Nephron (organoid): ENCODE data around the gene LZTR1.
A peak's percentile ranks its signal among the peaks of the same experiment; 100 is the strongest.

Source experiments
- H3K27ac Mint-ChIP-seq, 3 experiments: 2 replicates each; pipeline ENCODE4 v1.8.0; 2020; ENCODE audit warnings: mixed read lengths in 3 of 3, mild to moderate bottlenecking in 2 of 3, moderate library complexity in 1 of 3
- H3K27me3 Mint-ChIP-seq: 2 replicates; pipeline ENCODE4 v1.8.0; 2021; ENCODE audit warnings: low read depth, mild to moderate bottlenecking, moderate library complexity, mixed read lengths
- H3K36me3 Mint-ChIP-seq: 2 replicates; pipeline ENCODE4 v1.8.0; 2020; ENCODE audit warnings: low read depth, mixed read lengths
- H3K4me1 Mint-ChIP-seq: 2 replicates; pipeline ENCODE4 v1.8.0; 2020; ENCODE audit warnings: mixed read lengths
- H3K4me3 Mint-ChIP-seq, 3 experiments: 2 replicates each; pipeline ENCODE4 v1.8.0; 2020; ENCODE audit warnings: mild to moderate bottlenecking in 3 of 3, mixed read lengths in 3 of 3, moderate library complexity in 2 of 3
- H3K9me3 Mint-ChIP-seq: 2 replicates; pipeline ENCODE4 v1.8.0; 2020; ENCODE audit warnings: mixed read lengths
- TF ChIP-seq, protein P1 (sequence below), 3 experiments: fragments of 200-600 bp; sonication (generic); IDR thresholded peaks; one replicate each; pipeline ENCODE4 v1.5.0; 2021; ENCODE audit warnings: antibody characterized with exemption in 3 of 3; ENCODE audit not compliant: unreplicated experiment in 3 of 3

The LZTR1 gene

DNA sequence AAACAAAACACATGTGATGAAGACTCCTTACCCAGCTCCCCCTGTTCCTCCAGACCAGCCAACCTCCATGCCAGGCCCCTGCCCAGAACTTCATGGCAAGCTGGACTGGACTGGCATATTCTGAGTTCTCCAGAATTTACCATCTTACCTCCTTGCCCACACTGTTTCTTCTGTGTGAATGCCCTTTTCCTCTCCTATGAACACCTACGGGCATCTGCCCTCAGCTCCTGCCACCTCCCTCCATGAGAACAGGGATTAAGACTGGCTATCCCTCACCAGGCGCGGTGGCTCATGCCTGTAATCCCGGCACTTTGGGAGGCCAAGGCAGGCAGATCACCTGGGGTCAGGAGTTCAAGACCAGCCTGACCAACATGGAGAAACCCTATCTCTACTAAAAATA lies 21.5 kb upstream of the LZTR1 start:
- Mint-ChIP-seq H3K4me1 (no peaks in the 10 kb centered on the region), H3K9me3 (no peaks in the 10 kb centered on the region), H3K27me3 (peaks cover 63% of the 10 kb centered on the region), H3K27ac (no peak overlapping the region), H3K36me3 (no peaks in the 10 kb centered on the region), H3K4me3 (peak overlapping the region in 2 of 3 experiments; percentile 39 to 53)
- TF ChIP-seq, protein P1, sequence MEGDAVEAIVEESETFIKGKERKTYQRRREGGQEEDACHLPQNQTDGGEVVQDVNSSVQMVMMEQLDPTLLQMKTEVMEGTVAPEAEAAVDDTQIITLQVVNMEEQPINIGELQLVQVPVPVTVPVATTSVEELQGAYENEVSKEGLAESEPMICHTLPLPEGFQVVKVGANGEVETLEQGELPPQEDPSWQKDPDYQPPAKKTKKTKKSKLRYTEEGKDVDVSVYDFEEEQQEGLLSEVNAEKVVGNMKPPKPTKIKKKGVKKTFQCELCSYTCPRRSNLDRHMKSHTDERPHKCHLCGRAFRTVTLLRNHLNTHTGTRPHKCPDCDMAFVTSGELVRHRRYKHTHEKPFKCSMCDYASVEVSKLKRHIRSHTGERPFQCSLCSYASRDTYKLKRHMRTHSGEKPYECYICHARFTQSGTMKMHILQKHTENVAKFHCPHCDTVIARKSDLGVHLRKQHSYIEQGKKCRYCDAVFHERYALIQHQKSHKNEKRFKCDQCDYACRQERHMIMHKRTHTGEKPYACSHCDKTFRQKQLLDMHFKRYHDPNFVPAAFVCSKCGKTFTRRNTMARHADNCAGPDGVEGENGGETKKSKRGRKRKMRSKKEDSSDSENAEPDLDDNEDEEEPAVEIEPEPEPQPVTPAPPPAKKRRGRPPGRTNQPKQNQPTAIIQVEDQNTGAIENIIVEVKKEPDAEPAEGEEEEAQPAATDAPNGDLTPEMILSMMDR (IDR thresholded peaks at IDR 0.05; ENCODE audit: unreplicated experiment in 3 of 3), result no peak

DNA sequence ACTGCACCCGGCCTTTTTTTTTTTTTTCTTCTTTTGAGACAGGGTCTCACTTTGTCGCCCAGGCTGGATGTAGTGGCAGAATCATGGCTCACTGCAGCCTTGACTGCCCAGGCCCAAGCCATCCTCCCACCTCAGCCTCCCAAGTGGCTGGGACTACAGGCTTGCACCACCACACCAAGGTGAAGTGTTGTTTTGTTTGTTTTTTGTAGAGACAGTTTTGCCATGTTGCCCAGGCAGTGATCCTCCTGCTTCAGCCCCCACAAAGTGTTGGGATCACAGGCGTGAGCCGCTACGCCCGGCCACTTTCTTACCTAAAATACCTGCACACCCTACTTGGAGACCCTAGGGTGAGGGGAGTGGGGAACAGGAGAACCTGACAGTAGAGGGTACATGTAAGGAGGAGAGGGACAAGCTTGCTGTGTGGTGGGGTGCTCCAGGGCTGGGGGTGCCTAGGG lies 19.6 kb upstream of the LZTR1 start:
- H3K4me3 Mint-ChIP-seq, result no peak overlapping the region
- TF ChIP-seq, protein P1 (IDR thresholded peaks at IDR 0.05; ENCODE audit: unreplicated experiment in 3 of 3), result no peak

DNA sequence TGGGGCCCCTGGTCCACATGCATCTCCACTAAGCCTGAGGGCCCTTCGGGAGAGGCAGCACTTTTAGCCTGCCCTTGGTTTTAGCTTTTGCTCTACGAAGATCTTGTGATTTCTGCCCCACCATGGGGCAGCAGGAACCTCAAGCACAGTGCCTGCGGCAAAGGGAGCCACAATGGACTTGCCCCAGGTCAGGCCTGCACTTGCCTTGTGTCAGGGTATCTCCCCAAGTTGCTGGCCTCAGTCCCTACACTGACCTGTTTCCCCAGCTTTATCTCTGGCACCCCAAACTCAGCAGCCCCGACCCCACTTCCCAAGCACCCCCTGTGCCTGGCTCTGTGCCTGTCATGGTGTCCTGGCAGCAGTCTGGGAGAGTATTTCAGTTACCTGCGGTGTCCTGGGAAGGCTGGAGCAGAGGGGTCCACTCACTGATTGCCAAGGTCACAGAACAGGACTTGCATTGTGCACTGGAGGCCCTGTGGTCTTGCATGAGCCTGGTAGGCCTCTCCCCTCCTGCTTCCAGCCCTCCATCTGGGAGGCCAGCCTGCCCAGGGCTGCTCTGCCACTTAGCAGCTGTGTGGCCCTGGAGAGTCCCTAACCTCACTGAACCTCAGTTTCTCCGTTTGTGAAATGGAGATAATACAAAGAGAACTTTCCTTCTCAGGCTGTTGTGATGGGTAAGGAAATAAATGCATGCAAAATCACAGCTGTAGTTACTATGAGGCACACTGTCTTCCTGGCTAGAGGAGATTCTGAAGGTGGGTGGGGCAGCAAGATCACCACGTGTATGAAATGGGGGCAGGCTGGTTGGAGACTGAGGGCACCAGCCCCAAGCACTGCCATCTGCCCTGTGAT lies 18.7 kb upstream of the LZTR1 start:
- Mint-ChIP-seq H3K27me3 (peaks cover 60% of the 10 kb centered on the region), H3K27ac (no peak overlapping the region), H3K9me3 (no peaks in the 10 kb centered on the region), H3K4me3 (peak overlapping the region; percentile 53 to 82 (median 59)), H3K4me1 (no peaks in the 10 kb centered on the region), H3K36me3 (no peaks in the 10 kb centered on the region)
- TF ChIP-seq, protein P1 (IDR thresholded peaks at IDR 0.05; ENCODE audit: unreplicated experiment in 3 of 3), result no peak

More for the DNA sequence above, 19.6 kb upstream of the LZTR1 start:
- H3K27me3 Mint-ChIP-seq, result peaks cover 64% of the 10 kb centered on the region
- no peaks in the 10 kb centered on the region for H3K9me3 Mint-ChIP-seq
- H3K36me3 Mint-ChIP-seq, result no peaks in the 10 kb centered on the region
- no peaks in the 10 kb centered on the region for H3K4me1 Mint-ChIP-seq
- no peak overlapping the region for H3K27ac Mint-ChIP-seq

DNA sequence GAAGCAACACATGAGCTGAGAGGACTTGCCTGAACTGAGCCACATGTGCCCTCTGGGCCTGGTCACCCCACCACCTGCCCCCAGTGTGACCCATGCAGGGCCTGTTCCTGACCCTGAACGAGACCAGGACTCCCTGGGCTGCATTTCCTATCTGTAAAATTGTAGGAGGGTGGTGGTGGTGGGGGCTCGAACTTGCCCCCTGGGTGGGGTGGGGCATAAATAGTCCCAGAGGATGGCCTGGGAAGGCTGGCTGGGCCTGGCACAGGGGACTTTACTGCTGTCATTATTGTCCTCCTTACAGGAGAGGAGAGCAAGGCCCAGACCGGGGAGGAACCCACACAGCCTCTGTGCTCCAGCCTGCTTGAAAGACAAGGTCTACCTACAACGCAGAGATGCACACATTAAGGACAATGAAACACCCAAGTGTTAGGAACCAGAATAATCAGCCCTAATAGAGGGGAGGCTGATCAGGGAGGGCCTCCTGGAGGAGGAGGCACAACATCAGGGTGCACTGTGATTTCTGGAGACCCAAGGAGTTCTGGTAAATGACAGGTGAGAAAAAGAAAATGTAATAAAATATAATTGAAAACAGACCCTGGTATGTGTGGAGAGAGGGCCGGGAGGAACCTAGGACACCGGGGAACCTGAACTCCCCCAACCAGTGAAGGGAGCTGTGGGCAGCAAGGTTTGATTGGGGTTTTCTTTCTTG lies 17.9 kb upstream of the LZTR1 start:
- no peaks in the 10 kb centered on the region for H3K4me1 Mint-ChIP-seq
- no peak overlapping the region for H3K27ac Mint-ChIP-seq
- H3K36me3 Mint-ChIP-seq, result no peaks in the 10 kb centered on the region
- H3K4me3 Mint-ChIP-seq, result peak overlapping the region; percentile 74 to 82 (median 82)
- TF ChIP-seq, protein P1 (IDR thresholded peaks at IDR 0.05; ENCODE audit: unreplicated experiment in 3 of 3), result no peak
- H3K27me3 Mint-ChIP-seq, result peaks cover 56% of the 10 kb centered on the region
- no peaks in the 10 kb centered on the region for H3K9me3 Mint-ChIP-seq

DNA sequence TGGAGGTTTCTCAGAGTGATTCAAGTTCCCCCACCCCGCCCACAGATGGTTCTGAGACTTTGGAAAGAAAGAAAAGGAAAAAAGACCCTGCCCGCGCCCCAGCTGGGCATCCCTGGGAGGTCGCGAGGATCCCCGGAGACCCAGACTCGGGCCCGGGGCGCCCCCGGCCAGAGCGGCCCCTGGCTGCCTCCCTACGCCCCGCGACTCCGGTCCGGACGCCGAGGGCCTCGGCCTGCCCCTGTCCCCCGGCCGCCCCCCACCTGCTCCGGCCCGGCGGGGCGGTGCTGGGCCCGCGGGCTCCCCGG lies 17.3 kb upstream of the LZTR1 start:
- Mint-ChIP-seq H3K36me3 (no peaks in the 10 kb centered on the region), H3K4me1 (no peaks in the 10 kb centered on the region), H3K4me3 (peak overlapping the region; percentile 74 to 82 (median 82)), H3K27ac (no peak overlapping the region), H3K27me3 (peaks cover 57% of the 10 kb centered on the region), H3K9me3 (no peaks in the 10 kb centered on the region)
- TF ChIP-seq, protein P1 (IDR thresholded peaks at IDR 0.05; ENCODE audit: unreplicated experiment in 3 of 3), result no peak
